Tibial artery (tissue), 4 donors: ENCODE results near the gene ANKRD39.

ENCODE experiments used
- DNase-seq, 2 donors: peaks; one replicate each; pipeline ENCODE4 v3.0.0-alpha.2; 2019
- H3K27ac ChIP-seq, 2 donors: fragments of 200-600 bp; sonication (generic) in 1 of 2; 1 replicate in 1 of 2; 2 replicates in 1 of 2; pipeline ENCODE4 v1.5.1; 2018 to 2019; ENCODE audit warnings: mild to moderate bottlenecking in 1 of 2
- H3K27me3 ChIP-seq, 2 donors: fragments of 200-600 bp; sonication (generic) in 1 of 2; one replicate each; pipeline versions ENCODE4 v1.5.1 to v1.6.0; 2016 to 2019
- H3K36me3 ChIP-seq, 3 donors: fragments of 200-600 bp; sonication (generic) in 2 of 3; one replicate each; pipeline ENCODE4 v1.5.1; 2016 to 2019; ENCODE audit warnings: mild to moderate bottlenecking in 2 of 3
- H3K4me1 ChIP-seq, 4 donors: fragments of 200-600 bp; sonication (generic) in 2 of 4; 1 replicate in 3 of 4; 2 replicates in 1 of 4; pipeline ENCODE4 v1.5.1; 2016 to 2019
- H3K4me3 ChIP-seq, 2 donors: fragments of 200-600 bp; sonication (generic) in 1 of 2; 1 replicate in 1 of 2; 2 replicates in 1 of 2; pipeline ENCODE4 v1.5.1; 2018 to 2019; ENCODE audit warnings: mild to moderate bottlenecking in 2 of 2
- H3K9me3 ChIP-seq, 3 donors: fragments of 200-600 bp; sonication (generic) in 1 of 3; one replicate each; pipeline ENCODE4 v1.5.1; 2016 to 2019
- intact Hi-C: fragments of 100-400 bp; cut with DNase I; formaldehyde crosslinking; loops from one replicate; pipeline ENCODE4 v1.15.0; 2023; ENCODE audit warnings: low total_unique reads
- TF ChIP-seq, protein P1 (sequence below), 2 experiments: fragments of 200-600 bp in 1 of 2; fragments of 450-650 bp in 1 of 2; IDR thresholded peaks; one replicate each; pipeline ENCODE4 v1.5.1; 2017 to 2019; ENCODE audit warnings: antibody characterized with exemption in 2 of 2, mild to moderate bottlenecking in 1 of 2, moderate library complexity in 1 of 2

ANKRD39 gene

GRCh38 chr2:96799623-96799935, 58.2 kb downstream of the ANKRD39 start:
- no peaks in the 10 kb centered on the region for H3K27me3 ChIP-seq
- peaks cover 0 to 8% (median 4%) of the 10 kb centered on the region in 4 donors for H3K4me1 ChIP-seq
- H3K27ac ChIP-seq, result no peak overlapping the region
- H3K36me3 ChIP-seq, result peaks cover 0 to 68% (median 32%) of the 10 kb centered on the region in 3 donors
- no peak for DNase-seq
- intact Hi-C loops, result no loop called here
- H3K9me3 ChIP-seq, result no peaks in the 10 kb centered on the region
- H3K4me3 ChIP-seq, result no peak overlapping the region
- TF ChIP-seq, protein P1, sequence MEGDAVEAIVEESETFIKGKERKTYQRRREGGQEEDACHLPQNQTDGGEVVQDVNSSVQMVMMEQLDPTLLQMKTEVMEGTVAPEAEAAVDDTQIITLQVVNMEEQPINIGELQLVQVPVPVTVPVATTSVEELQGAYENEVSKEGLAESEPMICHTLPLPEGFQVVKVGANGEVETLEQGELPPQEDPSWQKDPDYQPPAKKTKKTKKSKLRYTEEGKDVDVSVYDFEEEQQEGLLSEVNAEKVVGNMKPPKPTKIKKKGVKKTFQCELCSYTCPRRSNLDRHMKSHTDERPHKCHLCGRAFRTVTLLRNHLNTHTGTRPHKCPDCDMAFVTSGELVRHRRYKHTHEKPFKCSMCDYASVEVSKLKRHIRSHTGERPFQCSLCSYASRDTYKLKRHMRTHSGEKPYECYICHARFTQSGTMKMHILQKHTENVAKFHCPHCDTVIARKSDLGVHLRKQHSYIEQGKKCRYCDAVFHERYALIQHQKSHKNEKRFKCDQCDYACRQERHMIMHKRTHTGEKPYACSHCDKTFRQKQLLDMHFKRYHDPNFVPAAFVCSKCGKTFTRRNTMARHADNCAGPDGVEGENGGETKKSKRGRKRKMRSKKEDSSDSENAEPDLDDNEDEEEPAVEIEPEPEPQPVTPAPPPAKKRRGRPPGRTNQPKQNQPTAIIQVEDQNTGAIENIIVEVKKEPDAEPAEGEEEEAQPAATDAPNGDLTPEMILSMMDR (IDR thresholded peaks at IDR 0.05), result no peak

DNA sequence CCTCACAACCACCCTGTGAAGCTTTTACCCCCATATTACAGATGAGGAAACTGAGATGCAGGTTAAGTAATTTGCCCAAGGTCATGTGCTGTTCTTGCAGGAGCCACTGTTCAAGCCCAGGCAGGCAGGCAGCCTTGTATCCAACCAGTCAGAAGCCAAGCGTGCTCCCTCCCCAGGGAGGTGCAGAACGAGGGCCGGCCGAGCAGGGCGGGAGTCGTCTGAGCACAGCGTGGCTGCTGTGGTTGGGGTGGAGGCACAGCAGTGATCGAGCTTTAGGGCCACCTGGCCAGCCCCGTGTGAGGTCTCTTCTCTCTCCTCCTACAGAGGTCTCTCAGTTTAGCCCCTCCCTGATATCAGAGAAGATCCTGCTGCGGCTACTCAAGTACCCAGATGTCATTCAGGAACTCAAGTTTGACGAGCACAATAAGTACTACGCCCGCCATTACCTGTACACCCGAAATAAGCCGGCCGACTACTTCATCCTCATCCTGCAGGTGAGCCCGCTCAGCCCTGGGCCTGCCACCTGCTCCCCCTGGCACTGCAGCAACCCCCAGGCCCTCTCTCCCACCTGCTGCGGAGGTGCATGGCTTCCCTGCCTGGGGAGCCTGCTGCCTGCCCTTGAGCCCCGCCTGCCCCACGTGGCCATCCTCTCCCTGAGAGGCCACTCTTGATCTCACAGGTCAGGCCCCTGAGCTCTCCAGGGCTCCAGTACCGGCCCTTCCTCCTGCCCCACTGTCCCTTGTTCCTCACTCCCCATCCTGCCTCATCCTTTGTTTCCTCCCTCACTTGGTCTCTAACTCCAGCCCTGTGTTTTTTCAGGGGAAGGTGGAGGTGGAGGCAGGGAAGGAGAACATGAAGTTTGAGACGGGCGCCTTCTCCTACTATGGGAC, 58.8 kb downstream of the ANKRD39 start:
- H3K27ac ChIP-seq, result no peak overlapping the region
- no peaks in the 10 kb centered on the region for H3K27me3 ChIP-seq
- H3K36me3 ChIP-seq, result peaks cover 0 to 62% (median 32%) of the 10 kb centered on the region in 3 donors
- peaks cover 0 to 8% (median 4%) of the 10 kb centered on the region in 4 donors for H3K4me1 ChIP-seq
- H3K4me3 ChIP-seq, result no peak overlapping the region
- intact Hi-C loops, result no loop called here
- H3K9me3 ChIP-seq, result no peaks in the 10 kb centered on the region
- no peak for DNase-seq
- TF ChIP-seq, protein P1 (IDR thresholded peaks at IDR 0.05), result no peak
